ENCODE measurements around the gene AGAP1.

AGAP1 gene

GRCh38 chr2:235577404-235578330 lies 83.8 kb downstream of the AGAP1 start:
- DNase-seq (ENCODE audit: low spot score) (no peak), ATAC-seq (ENCODE audit: low read depth) (no peak)
- no peaks in the 10 kb centered on the region for H3K36me3 ChIP-seq (ENCODE audit: low read depth)
- H3K4me3 ChIP-seq (ENCODE audit: severe bottlenecking), result no peak overlapping the region
- no peaks in the 10 kb centered on the region for H3K27me3 ChIP-seq (ENCODE audit: insufficient read depth, poor library complexity, severe bottlenecking)
- no peaks in the 10 kb centered on the region for H3K9me3 ChIP-seq (ENCODE audit: severe bottlenecking)
- TF ChIP-seq, protein P1, sequence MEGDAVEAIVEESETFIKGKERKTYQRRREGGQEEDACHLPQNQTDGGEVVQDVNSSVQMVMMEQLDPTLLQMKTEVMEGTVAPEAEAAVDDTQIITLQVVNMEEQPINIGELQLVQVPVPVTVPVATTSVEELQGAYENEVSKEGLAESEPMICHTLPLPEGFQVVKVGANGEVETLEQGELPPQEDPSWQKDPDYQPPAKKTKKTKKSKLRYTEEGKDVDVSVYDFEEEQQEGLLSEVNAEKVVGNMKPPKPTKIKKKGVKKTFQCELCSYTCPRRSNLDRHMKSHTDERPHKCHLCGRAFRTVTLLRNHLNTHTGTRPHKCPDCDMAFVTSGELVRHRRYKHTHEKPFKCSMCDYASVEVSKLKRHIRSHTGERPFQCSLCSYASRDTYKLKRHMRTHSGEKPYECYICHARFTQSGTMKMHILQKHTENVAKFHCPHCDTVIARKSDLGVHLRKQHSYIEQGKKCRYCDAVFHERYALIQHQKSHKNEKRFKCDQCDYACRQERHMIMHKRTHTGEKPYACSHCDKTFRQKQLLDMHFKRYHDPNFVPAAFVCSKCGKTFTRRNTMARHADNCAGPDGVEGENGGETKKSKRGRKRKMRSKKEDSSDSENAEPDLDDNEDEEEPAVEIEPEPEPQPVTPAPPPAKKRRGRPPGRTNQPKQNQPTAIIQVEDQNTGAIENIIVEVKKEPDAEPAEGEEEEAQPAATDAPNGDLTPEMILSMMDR (IDR thresholded peaks at IDR 0.05; ENCODE audit: poor library complexity, severe bottlenecking), result no peak
- H3K27ac ChIP-seq (ENCODE audit: poor library complexity, severe bottlenecking), result no peak overlapping the region
- H3K4me1 ChIP-seq (ENCODE audit: insufficient read depth, poor library complexity, severe bottlenecking), result no peaks in the 10 kb centered on the region

DNA sequence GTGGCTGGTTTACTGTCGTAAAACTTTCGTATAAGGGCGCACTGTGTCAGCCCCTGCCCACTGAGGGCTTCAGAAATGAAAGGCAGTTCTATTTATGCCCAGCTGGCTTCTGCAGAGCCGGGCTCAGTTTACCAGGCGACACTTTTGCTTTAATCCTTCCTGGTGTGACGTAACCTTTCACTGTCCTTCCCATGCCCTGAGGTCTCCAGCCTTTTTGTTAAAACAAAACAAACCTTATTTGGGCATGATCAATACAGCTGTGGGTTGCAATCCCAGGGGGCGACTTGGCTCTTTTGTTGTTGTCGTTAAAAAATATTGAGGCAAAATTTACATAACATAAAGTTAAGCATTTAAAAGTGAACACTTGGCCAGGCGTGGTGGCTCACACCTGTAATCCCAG lies 85.3 kb downstream of the AGAP1 start:
- no peaks in the 10 kb centered on the region for H3K27me3 ChIP-seq (ENCODE audit: insufficient read depth, poor library complexity, severe bottlenecking)
- H3K4me3 ChIP-seq (ENCODE audit: severe bottlenecking), result no peak overlapping the region
- TF ChIP-seq, protein P1 (IDR thresholded peaks at IDR 0.05; ENCODE audit: poor library complexity, severe bottlenecking), result no peak
- no peaks in the 10 kb centered on the region for H3K4me1 ChIP-seq (ENCODE audit: insufficient read depth, poor library complexity, severe bottlenecking)
- no peak overlapping the region for H3K27ac ChIP-seq (ENCODE audit: poor library complexity, severe bottlenecking)
- H3K36me3 ChIP-seq (ENCODE audit: low read depth), result no peaks in the 10 kb centered on the region
- DNase-seq (ENCODE audit: low spot score), result no peak
- no peaks in the 10 kb centered on the region for H3K9me3 ChIP-seq (ENCODE audit: severe bottlenecking)
- no peak for ATAC-seq (ENCODE audit: low read depth)

DNA sequence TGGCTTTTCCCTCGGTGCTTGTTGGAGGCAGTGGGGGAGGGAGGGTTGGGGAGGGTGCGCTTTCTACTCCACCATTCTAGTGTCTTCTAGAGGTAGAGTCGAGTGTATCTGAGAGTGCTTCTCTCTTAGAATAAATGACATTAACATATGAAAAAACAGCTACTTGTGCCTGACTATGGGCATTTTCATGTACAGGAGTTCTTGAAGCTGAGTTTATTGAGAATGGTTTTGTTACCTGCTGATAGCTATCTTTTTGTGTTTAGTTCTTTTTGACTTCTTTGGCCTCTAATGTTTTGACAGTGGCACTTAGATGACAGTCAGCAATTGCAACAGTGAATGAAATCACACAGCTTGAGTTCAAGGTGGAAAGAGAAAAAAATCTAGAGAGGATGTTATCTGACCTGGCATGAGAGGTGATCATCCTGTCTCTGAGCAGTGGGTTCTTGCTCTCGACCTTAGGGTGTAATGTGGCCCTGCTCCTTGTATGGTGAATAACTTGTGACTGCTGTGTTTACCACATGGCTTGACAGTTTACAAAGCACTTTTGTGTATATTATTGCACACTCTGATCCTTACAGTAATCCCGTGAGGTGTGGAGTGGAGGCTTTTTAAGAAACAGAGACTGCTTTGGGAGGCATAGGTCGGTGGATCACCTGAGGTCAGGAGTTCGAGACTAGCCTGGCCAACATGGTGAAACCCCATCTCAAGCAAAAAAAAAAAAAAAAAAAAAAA lies 86.7 kb downstream of the AGAP1 start:
- H3K4me1 ChIP-seq (ENCODE audit: insufficient read depth, poor library complexity, severe bottlenecking), result no peaks in the 10 kb centered on the region
- H3K4me3 ChIP-seq (ENCODE audit: severe bottlenecking), result no peak overlapping the region
- TF ChIP-seq, protein P1 (IDR thresholded peaks at IDR 0.05; ENCODE audit: poor library complexity, severe bottlenecking), result no peak
- H3K27me3 ChIP-seq (ENCODE audit: insufficient read depth, poor library complexity, severe bottlenecking), result no peaks in the 10 kb centered on the region
- H3K27ac ChIP-seq (ENCODE audit: poor library complexity, severe bottlenecking), result no peak overlapping the region
- DNase-seq (ENCODE audit: low spot score) (no peak), ATAC-seq (ENCODE audit: low read depth) (no peak)
- no peaks in the 10 kb centered on the region for H3K9me3 ChIP-seq (ENCODE audit: severe bottlenecking)
- no peaks in the 10 kb centered on the region for H3K36me3 ChIP-seq (ENCODE audit: low read depth)

DNA sequence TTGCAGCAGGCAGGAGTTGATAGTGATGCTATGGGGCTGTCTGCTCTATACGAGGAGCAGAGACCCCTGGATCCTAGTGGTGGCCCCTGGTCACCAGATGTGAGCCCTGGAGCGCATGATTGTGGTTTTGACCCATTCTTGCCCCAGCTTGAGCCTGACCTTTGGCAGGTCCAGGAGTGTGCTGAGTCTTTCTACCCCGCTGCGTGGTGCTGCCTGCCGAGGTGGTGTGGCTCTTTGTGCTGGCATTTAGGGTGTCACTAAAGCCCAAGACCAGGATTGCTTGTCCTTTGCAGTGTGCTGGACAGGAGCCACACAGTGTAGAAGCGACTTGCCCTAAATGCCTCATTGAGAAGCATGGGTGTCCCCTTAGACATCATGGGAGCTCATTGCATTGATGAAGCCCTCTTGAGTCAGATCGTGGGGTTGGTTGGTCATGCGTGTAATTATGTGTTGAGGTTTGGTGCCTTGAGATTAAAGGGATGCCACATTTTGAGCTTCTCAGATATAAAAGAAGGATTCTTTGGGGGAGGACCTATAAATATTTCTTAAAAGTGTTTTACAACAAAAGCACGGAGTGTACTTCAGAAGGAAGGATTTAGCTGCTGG lies 88.3 kb downstream of the AGAP1 start:
- Histone ChIP-seq H3K9me3 (ENCODE audit: severe bottlenecking) (no peaks in the 10 kb centered on the region), H3K36me3 (ENCODE audit: low read depth) (no peaks in the 10 kb centered on the region), H3K4me1 (ENCODE audit: insufficient read depth, poor library complexity, severe bottlenecking) (no peaks in the 10 kb centered on the region), H3K27me3 (ENCODE audit: insufficient read depth, poor library complexity, severe bottlenecking) (no peaks in the 10 kb centered on the region), H3K4me3 (ENCODE audit: severe bottlenecking) (no peak overlapping the region), H3K27ac (ENCODE audit: poor library complexity, severe bottlenecking) (no peak overlapping the region)
- ATAC-seq (ENCODE audit: low read depth) (no peak), DNase-seq (ENCODE audit: low spot score) (no peak)
- TF ChIP-seq, protein P1 (IDR thresholded peaks at IDR 0.05; ENCODE audit: poor library complexity, severe bottlenecking), result no peak

Data from RWPE2 (cell line).